Suprapubic skin (tissue), 4 donors: ENCODE data around the gene KLHL17. TPM values are rescaled to one million over a fixed set of nuclear protein-coding genes. Genes with fewer than 3 reads are reported as not detected.
A peak's percentile ranks its signal among the peaks of the same experiment; 100 is the strongest.

ENCODE experiments used
- DNase-seq, 2 donors: peaks; one replicate each; pipeline ENCODE4 v3.0.0-alpha.2; 2019; ENCODE audit warnings: low spot score in 2 of 2
- H3K27ac ChIP-seq: fragments of 200-600 bp; sonication (generic); one replicate; pipeline ENCODE4 v1.5.1; 2019
- H3K27me3 ChIP-seq: fragments of 200-600 bp; sonication (generic); one replicate; pipeline ENCODE4 v1.5.1; 2019
- H3K36me3 ChIP-seq: fragments of 200-600 bp; sonication (generic); one replicate; pipeline ENCODE4 v1.5.1; 2019
- H3K4me1 ChIP-seq: fragments of 200-600 bp; sonication (generic); one replicate; pipeline ENCODE4 v1.5.1; 2019
- H3K4me3 ChIP-seq: fragments of 200-600 bp; sonication (generic); one replicate; pipeline ENCODE4 v1.5.1; 2019; ENCODE audit warnings: mild to moderate bottlenecking
- H3K9me3 ChIP-seq: fragments of 200-600 bp; sonication (generic); one replicate; pipeline ENCODE4 v1.5.1; 2019
- EP300 ChIP-seq: sonication (generic); formaldehyde crosslinking; IDR thresholded peaks from one replicate; pipeline ENCODE4 v1.6.1; 2017; ENCODE audit warnings: antibody characterized with exemption
- POLR2A ChIP-seq, 2 donors: fragments of 450-650 bp; IDR thresholded peaks; one replicate each; pipeline ENCODE4 v1.6.1; 2017; ENCODE audit warnings: antibody characterized with exemption in 2 of 2, mild to moderate bottlenecking in 2 of 2, moderate library complexity in 2 of 2
- POLR2AphosphoS5 ChIP-seq, 3 donors: sonication (generic); formaldehyde crosslinking; IDR thresholded peaks; one replicate each; pipeline ENCODE4 v1.6.1; 2017; ENCODE audit warnings: antibody characterized with exemption in 3 of 3
- WGBS: methylation state at CpG from one replicate; pipeline ENCODE4 v1.1.5; 2018; 5-methylcytosine and 5-hydroxymethylcytosine counted together
- total RNA-seq, 4 donors: library from RNA; depleted of rRNA; stranded (reverse); fragments of >200 nt; gene quantifications; one replicate each; pipeline ENCODE4 v1.1.0, GENCODE V29; 2016
- TF ChIP-seq, protein P1 (sequence below), 2 donors: fragments of 200-600 bp in 1 of 2; fragments of 450-650 bp in 1 of 2; sonication (generic) in 1 of 2; IDR thresholded peaks; one replicate each; pipeline ENCODE4 v1.5.1; 2016 to 2019; ENCODE audit warnings: antibody characterized with exemption in 2 of 2, mild to moderate bottlenecking in 1 of 2, moderate library complexity in 1 of 2

KLHL17 gene
- total RNA-seq, 4 donors from 2014 or later: 9.7 to 38.3 (median 17.0) TPM

DNA sequence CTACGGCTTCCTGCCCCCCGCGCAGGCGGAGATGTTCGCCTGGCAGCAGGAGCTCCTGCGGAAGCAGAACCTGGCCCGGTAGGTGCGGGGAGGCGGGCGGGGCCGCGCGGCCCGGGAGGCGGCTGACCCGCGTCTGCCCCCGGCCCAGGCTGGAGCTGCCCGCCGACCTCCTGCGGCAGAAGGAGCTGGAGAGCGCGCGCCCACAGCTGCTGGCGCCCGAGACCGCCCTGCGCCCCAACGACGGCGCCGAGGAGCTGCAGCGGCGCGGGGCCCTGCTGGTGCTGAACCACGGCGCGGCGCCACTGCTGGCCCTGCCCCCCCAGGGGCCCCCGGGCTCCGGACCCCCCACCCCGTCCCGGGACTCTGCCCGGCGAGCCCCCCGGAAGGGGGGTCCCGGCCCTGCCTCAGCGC lies 18.0 kb upstream of the KLHL17 start:
- H3K36me3 ChIP-seq: peaks cover 29% of the 10 kb centered on the region
- no peak overlapping the region for H3K27ac ChIP-seq
- 0% methylated on average over 3 of the region's 48 CpGs for WGBS
- TF ChIP-seq POLR2A (IDR thresholded peaks at IDR 0.05) (no peak), EP300 (no peak), POLR2AphosphoS5 (IDR thresholded peaks at IDR 0.05) (no peak)
- TF ChIP-seq, protein P1, sequence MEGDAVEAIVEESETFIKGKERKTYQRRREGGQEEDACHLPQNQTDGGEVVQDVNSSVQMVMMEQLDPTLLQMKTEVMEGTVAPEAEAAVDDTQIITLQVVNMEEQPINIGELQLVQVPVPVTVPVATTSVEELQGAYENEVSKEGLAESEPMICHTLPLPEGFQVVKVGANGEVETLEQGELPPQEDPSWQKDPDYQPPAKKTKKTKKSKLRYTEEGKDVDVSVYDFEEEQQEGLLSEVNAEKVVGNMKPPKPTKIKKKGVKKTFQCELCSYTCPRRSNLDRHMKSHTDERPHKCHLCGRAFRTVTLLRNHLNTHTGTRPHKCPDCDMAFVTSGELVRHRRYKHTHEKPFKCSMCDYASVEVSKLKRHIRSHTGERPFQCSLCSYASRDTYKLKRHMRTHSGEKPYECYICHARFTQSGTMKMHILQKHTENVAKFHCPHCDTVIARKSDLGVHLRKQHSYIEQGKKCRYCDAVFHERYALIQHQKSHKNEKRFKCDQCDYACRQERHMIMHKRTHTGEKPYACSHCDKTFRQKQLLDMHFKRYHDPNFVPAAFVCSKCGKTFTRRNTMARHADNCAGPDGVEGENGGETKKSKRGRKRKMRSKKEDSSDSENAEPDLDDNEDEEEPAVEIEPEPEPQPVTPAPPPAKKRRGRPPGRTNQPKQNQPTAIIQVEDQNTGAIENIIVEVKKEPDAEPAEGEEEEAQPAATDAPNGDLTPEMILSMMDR (IDR thresholded peaks at IDR 0.05): no peak
- H3K9me3 ChIP-seq: no peaks in the 10 kb centered on the region
- H3K4me1 ChIP-seq: peaks cover 37% of the 10 kb centered on the region
- DNase-seq: no peak
- H3K4me3 ChIP-seq: peak overlapping the region; percentile 49
- peaks cover 61% of the 10 kb centered on the region for H3K27me3 ChIP-seq

DNA sequence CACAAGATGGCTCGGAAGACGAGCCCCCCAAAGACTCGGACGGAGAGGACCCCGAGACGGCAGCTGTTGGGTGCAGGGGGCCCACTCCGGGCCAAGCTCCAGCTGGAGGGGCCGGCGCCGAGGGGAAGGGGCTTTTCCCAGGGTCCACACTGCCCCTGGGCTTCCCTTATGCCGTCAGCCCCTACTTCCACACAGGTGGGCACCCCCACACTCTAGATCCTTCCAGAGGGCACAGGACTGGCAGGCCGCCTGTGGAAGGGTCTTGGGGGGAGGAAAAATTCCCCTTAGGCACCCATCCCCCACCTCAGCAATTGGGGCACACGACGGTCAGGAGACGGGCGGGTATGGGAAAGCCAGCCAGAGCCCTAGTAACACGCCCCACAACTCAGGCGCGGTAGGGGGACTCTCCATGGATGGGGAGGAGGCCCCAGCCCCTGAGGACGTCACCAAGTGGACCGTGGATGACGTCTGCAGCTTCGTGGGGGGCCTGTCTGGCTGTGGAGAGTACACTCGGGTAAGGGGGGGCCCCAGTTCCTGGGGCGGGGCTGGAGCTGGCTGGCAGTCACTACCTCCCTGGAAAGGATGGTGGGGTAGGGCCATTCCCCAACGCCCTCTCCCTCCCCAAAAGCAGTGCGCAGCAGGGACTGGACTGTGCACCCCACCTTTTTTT lies 17.4 kb upstream of the KLHL17 start:
- H3K36me3 ChIP-seq: peaks cover 35% of the 10 kb centered on the region
- no peak overlapping the region for H3K27ac ChIP-seq
- no peaks in the 10 kb centered on the region for H3K9me3 ChIP-seq
- peaks cover 37% of the 10 kb centered on the region for H3K4me1 ChIP-seq
- TF ChIP-seq EP300 (no peak), POLR2A (IDR thresholded peaks at IDR 0.05) (no peak), POLR2AphosphoS5 (IDR thresholded peaks at IDR 0.05) (no peak)
- TF ChIP-seq, protein P1 (IDR thresholded peaks at IDR 0.05): no peak
- 17% methylated on average over 15 of the region's 27 CpGs for WGBS
- peaks cover 55% of the 10 kb centered on the region for H3K27me3 ChIP-seq
- DNase-seq: no peak
- peak overlapping the region; percentile 49 for H3K4me3 ChIP-seq

DNA sequence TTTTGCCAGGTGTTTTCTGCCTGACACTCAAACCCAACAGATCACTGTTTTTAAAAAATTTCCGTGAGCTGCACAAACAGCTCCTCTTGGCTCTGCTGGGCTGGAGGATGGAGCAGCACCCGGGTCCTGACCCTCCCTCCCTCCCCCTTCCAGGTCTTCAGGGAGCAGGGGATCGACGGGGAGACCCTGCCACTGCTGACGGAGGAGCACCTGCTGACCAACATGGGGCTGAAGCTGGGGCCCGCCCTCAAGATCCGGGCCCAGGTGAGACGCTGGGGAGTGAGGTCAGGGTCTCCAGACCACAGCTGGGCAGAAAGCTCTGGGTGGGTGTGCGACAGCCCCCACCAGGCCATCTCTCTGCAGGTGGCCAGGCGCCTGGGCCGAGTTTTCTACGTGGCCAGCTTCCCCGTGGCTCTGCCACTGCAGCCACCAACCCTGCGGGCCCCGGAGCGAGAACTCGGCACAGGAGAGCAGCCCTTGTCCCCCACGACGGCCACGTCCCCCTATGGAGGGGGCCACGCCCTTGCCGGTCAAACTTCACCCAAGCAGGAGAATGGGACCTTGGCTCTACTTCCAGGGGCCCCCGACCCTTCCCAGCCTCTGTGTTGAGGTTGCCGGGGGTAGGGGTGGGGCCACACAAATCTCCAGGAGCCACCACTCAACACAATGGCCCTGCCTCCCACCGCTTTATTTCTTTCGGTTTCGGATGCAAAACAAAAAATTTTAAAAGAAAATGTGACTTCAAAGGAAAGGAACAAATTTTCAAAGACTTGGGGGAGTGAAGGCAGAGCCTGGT lies 16.6 kb upstream of the KLHL17 start:
- H3K4me1 ChIP-seq: peaks cover 37% of the 10 kb centered on the region

DNA sequence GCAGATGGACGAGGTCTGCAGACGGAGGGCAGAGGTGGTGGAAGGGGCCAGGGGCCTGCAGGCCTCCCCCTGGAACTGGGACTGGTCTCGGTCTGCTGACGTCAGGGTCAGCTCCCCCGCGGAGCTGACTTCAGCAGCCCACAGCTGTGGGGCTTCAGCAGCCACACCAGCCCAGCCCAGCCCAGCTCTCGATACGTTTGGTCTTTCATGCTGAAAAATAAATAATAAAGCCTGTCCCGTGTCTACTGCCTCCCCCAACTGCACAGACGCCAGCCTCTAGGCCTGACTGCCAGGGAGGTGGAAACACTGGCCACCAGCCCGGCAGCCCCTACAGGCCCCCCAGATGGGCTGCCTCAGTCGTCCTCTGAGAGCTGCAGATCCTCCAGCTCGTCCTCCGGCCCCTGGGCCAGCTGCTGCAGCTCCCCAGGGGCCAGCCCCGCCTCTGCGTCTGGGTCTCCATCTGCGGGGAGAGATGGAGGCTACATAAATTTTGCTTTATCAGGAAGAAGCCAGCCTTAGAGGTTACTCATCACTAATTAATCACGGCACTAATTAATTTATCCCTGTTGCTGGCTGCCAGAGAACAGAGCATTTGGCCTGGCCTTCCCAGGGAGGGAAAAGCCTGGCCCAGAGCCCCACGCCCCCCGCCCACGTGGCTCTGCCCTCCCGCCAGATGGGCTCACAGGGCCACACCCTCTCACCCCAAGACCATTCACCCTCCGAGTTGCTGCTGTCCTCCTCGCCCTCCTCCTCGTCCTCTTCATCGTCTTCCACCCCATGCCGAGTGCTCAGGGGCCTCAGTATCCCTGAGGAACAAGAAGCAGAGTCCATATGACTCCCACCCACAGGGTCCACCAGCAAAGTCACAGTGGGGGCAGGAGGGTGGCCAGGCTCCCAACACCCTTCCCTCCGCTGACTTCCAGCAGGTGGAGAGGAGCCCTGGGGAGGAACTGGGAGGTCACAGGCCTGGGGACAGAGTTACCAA lies 15.8 kb upstream of the KLHL17 start:
- peaks cover 41% of the 10 kb centered on the region for H3K27me3 ChIP-seq
- peaks cover 36% of the 10 kb centered on the region for H3K4me1 ChIP-seq
- TF ChIP-seq POLR2A (IDR thresholded peaks at IDR 0.05) (no peak), POLR2AphosphoS5 (IDR thresholded peaks at IDR 0.05) (no peak), EP300 (no peak)
- TF ChIP-seq, protein P1 (IDR thresholded peaks at IDR 0.05): no peak
- WGBS: 68% methylated on average over 17 of the region's 28 CpGs
- no peak for DNase-seq
- H3K4me3 ChIP-seq: no peak overlapping the region
- peaks cover 51% of the 10 kb centered on the region for H3K36me3 ChIP-seq
- no peak overlapping the region for H3K27ac ChIP-seq
- H3K9me3 ChIP-seq: no peaks in the 10 kb centered on the region

More for the DNA sequence above, 16.6 kb upstream of the KLHL17 start:
- WGBS: 76% methylated on average over 10 of the region's 27 CpGs
- H3K9me3 ChIP-seq: no peaks in the 10 kb centered on the region
- no peak overlapping the region for H3K4me3 ChIP-seq
- no peak for DNase-seq
- peaks cover 42% of the 10 kb centered on the region for H3K36me3 ChIP-seq
- H3K27me3 ChIP-seq: peaks cover 48% of the 10 kb centered on the region
- no peak overlapping the region for H3K27ac ChIP-seq
- TF ChIP-seq POLR2A (IDR thresholded peaks at IDR 0.05): no peak
- TF ChIP-seq POLR2AphosphoS5 (IDR thresholded peaks at IDR 0.05): no peak
- TF ChIP-seq, protein P1 (IDR thresholded peaks at IDR 0.05): no peak
- TF ChIP-seq EP300: no peak
